ENCODE measurements around the gene CYTH1.
A peak's percentile ranks its signal among the peaks of the same experiment; 100 is the strongest.
"Not testable (repeated sequence)": the region's sequence is repeated elsewhere in the genome, so short reads cannot be mapped to it uniquely, and the experiment has no call there.

Gene CYTH1

DNA sequence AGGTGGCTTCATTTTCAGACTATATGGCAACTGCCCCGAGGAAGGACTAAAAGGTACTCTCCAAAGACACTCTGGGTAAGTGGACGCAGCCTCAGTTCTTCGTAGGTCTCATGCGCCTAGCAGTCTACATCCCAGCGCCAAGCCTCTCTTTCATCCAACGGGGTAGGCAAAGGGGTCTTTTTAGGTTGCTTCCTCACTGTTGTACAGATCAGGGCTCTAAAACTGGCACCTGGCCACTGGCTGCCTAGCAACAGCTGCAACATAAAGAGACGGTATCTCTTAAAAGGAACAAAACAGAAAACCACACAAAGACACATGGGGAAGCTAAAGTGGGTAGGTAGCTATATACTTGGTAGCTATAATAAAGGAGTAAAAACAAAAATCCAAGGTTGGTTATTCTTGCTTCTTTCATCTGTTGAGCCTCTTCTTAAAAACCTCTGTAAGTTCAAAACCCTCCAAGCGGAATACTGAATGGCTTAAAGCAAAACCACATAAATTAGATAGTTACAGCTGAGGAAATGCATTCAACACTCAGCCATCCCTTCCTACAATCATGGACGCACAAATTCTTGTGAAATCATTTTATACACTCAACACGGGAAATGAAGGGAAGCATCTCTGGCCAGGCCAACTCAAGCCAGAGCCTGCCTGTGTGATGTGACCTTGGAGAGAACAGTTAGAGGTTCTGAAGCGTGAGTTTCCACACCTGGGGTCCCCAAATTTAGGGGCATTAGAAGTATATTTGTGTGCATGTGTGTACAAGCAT is 22.7 kb downstream of the CYTH1 start:
- DNase-seq: peak; percentile 50

DNA sequence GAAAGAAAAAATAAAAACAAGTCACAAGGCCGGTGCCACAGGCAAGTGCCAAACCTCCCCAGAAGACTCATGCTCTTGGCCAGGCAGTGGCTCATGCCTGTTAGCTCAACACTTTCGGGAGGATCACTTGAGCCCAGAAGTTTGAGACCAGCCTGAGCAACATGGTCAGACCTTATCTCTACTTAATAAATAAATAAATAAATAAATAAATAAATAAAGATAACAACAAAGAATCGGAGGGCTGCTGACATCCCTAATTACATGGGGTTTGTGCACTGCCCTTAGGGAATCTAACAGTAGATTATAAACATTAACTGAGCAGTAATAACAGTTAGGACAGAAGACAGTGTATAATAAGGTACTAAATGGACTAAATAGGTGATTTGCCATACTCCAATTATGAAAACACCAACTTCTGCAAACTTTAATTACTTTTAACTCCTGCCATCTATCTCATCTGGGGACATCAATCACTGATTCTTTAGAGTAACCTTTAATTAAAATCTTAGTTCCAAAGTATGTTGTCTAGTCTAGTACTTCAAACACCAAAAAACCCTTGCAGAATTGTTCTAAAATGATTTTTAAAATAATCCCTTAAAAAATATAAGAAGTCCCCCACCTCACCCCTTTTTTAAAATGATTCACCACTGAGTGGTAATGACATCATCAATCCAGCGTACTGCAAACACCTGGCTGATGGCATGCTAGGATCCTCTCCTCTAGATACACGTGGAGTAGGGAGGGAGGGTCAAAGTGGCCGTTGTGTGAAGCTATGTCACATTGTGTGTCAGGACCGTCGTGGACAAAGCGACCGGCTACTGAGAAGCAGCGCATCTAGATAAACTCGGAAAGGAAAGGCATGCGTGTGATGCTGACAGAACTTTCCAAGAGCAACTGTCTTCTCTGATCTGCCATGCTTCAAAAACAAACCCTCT is 28.5 kb downstream of the CYTH1 start:
- no peak for DNase-seq

DNA sequence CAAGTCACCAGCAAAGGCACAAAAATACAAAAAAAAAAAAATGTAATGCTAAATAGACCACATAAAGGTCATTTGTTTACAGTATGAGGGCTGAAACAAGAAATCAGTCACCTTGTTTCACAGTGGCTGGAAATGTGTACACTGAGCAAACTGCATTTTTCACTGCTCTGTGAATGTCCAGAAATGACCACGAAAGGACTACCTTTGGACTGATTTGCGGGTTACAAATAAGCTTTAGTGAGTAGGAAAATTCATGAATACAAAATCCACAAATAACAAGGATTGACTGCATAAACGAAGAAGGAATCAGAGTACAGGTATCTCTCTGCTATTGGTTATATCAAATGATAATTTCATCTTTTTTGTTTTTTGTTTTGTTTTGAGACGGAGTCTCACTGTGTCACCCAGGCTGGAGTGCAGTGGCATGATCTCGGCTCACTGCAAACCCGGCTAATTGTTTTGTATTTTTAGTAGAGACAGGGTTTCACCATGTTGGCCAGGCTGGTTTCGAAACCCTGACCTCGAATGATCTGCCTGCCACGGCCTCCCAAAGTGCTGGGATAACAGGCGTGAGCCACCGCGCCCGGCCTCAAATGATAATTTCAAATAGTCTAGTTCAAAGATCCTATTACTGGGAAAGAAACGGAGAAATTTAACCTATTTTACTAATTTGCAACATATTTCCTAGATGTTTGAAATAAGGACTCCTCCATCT is 30.5 kb downstream of the CYTH1 start:
- no peak for DNase-seq

DNA sequence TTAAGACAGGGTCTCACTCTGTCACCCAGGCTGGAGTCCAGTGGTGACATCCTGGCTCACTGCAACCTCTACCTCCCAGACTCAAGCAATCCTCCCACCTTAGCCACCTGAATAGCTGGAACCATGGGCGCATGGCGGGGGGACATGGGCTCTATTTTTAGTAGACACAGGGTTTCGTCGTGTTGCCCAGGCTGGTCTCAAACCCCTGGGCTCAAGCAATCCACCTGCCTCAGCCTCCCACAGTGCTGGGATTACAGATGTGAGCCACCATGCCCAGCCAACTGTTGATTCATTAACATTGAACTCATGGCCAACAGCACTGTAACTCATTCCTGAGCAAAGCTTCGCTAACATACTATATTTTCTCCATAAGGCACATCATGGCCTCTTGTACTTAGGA is 31.1 kb downstream of the CYTH1 start:
- not testable (repeated sequence) for DNase-seq

DNA sequence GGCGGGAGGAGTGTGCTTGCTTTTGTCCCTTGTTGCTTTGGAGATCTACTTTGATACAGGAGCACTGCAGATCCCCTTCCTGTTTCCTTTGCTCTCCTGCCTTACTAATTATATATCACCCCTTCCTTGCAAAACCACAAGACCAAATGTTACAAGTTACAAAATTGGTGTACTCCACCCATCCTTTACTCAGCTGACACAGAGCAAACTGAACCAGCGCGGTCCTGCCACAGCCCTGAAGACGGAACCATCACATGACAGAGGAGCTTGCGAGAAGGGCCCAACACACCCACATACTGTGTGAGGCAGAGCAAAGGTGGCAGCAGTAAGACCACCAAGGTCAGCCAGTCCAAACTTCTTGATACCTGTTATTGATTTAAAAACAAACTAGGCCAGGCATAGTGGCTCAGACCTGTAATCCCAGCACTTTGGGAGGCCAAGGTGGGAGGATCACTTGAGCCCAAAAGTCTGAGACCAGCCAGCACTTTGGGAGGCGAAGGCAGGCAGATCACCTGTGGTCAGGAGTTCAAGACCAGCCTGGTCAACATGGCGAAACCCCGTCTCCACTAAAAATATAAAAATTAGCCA is 33.2 kb downstream of the CYTH1 start:
- no peak for DNase-seq

DNA sequence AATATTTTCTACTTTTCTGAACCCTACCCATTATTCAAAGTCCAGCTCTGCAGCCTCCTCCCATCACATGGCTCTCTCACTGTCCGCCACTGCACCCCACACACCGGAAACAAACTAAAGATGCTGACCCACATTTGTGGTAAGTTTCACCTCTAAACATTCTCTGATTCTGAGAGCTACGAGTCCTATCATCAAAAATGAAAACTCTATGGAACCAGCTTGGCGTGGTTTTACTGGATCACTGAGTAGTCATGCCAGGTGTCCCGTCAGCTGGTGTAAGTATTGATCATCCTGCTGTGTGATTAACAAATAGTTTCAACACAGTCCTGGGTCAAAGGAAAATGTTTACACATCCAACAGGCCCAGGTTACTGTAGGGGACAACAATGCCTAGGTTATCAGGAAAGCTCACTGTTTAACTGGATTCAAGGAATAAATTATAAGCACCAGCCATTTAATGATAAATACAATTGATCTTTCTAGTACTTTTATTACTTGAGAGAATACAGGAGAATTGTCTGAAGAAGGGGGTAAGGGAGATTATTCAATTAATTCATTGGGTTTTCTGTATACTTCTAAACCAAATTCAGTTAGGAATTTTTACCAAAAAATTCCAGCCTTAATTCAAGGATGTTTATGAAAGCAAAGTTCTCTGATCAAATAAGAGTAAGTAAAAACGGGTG is 33.9 kb downstream of the CYTH1 start:
- no peak for DNase-seq

DNA sequence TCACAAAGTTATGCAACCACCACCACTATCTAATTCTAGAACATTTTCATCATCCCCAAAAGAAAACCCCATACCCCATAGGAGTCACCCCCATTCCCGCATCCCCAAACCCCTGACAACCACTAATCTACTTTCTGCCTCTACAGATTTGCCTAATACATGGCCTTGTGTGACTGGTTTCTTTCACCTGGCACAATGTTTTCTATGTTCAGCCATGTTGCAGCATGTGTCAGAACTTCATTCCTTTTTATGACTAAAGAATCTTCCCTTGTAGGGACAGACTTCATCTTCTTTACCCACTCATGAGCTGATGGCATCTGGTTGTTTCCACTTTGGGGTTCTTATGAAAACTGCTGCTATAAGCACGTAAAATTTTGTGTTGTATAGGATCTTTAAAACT is 34.6 kb downstream of the CYTH1 start:
- DNase-seq: no peak

DNA sequence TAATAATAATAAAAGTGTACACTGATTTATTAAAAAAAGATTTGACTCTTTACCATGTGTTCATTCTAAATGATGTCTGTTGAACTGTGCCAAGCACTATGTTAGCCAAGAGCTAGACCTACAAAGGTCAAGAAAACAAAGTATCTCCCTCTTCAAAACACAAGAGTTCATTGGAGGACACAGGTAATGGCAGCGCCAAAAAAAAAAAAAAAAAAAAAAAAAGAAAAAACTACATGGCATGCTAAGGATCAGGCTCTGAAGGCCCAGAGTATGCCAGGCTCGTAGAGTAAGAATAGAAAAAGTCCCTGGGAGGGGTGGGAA is 35.2 kb downstream of the CYTH1 start:
- DNase-seq: no peak

DNA sequence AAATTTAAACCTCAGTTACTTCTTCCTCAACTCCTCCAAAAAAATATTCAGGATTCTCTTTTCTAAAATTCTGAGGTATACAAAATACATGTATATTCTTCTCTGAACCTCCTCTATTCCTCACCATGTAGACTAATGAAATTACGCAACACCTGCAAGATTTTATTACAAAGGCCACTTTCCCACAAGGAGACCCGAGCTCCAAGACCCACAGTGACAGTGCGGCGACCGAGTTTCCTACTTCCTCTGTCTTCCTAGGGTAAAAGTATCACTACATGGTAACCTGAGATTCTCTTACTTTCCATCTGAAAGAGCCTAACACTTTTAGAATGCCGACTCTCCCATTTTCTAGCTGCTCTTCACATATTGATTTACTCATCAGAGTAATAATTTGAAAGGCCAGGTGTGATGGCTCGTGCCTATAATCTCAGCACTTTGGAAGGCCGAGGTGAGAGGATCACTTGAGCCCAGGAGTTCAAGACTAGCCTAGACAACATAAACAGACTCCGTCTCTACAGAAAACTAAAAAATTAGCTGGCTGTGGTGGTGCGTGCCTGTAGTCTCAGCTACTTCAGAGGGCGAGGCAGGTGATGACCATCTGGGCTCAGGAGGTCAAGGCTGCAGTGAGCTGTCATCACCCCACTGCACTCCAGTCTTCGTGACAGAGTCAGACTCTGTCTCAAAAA is 35.7 kb downstream of the CYTH1 start:
- DNase-seq: no peak

DNA sequence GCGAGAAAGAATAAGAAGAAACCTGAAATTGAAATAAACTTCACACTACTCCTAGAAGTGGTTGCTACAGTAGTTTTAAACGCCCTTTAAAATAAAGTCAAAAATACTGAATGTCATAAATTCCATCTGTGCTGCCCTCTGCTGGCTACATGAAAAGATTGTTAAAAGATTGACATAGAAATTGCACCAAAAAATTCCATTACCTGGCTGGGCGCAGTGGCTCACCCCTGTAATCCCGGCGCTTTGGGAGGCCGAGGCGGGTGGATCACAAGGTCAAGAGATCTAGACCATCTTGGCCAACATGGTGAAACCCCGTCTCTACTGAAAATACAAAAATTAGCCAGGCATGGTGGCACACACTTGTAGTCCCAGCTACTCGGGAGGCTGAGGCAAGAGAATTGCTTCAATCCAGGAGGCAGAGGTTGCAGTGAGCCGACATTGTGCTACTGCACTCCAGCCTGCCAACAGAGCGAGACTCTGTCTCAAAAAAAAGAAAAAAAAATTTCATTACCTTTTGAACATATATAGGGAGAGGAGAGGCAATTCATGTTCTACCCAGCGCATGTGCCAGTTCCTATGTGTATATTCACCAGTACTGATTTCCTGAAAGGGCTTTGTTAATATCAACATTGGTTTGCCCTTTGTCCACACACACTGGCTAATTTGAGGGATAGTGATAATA is 36.5 kb downstream of the CYTH1 start:
- DNase-seq: peak; percentile 44

DNA sequence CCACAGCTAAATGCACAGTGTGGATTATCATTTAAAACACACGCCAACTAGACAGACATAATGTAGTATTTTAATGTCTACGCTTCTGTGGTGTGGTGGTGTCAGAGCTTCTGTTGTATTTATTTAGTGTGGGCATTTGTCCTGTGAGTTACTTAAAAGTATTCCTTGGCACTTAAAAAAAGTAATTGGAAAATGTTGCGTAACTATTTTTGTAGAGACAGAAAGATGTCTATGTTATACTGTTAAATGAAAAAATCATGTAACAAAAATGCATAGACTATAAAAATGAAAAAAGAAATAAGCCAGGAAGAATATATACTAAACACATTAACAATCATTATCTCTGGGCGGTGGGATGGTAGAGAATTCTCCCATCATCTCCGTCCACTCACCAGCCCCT is 39.2 kb downstream of the CYTH1 start:
- DNase-seq: no peak

DNA sequence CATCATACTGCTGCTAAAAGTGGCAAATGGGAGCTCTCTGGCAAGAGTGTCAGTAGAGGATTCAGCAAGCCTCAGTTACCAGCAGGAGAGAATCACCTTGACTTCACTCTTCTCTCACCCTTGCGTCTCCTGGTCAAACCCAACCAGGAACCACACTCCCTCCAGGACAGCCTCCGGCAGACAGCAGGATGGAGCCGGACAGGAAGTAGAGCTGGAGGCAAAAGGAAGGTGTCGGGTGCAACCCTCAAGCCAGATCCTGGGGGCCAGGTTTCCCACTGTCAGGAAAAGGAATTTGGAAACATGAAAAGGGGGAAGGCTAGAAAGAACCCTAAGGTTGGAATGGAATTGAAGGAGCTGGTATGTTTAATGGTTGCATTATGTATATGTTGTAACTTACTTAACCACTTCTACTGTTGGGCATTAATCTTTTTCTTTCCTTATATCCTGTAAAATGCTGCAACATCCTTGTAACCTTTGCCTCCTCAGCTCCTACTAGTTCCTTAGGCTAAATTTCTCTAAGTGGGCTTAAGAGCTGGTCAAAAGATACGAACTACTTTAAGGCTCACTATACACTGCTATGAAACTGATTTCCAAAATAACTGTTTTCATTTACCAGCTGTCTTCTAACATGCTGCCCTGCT is 40.3 kb downstream of the CYTH1 start:
- no peak for DNase-seq

DNA sequence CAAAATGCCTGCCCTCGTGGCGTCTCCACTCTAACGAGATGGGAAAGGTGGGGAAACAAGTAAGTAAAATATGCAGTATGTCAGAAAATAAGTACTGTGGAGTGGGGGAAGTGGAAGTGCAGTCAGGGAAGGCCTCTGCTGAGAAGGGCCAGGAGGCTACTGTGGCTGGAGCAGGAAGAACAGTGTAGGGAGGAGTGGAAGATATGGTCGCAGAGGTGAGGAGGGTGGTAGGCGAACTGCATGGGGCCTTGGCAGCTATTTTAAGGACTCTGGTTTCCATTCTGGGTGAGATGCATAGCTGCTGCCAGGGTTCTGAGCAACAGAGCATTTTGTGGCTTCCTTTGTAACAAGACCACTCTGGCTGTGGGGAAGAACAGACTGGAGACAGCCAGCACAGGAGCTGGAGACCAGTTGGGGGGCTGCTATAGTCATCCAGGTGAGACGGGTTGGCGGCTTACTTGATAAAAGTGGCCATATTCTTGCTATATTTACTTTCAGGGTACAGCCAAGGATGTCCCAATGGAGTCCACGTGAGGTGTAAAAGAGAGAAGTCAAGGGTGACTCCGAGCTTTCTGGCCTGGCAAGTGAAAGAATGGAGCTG is 42.6 kb downstream of the CYTH1 start:
- DNase-seq: no peak

DNA sequence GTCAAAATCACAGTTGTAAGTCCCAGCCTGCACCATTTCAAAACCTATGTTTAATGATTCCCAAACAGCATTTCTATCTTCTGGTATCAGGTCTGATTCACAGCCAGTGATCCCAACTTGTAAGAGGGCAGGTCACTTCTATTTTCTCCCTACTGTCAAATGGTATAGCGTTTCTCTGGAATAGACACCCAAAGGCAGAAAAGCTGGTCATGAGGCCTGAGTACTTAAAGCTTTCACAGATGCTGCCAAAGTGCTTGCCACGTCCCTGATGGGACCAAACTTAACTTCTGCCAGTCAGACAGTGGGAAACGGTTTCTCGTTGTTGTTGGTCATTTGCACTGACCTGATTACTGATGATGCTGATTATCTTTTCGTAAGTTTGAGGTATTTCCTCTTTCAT is 43.4 kb downstream of the CYTH1 start:
- DNase-seq: no peak

DNA sequence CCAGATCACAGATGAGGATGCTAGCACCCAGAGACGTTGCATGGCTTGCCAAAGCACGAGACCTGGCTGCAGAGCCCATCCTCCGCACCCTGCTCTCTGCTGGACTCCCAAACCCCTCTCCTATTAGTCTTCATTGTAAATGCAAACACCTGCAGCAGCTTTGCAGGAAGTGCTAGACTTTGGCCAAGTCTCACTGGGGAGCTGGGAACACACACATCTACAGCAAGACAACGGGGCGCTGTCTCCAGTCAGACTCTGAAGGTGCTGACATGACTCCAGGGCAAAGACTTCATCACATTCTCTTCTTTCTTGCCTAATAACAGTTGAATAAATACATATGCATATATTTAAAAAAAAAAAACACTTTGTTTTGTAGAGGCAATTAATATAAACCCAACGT is 43.8 kb downstream of the CYTH1 start:
- DNase-seq: no peak

DNA sequence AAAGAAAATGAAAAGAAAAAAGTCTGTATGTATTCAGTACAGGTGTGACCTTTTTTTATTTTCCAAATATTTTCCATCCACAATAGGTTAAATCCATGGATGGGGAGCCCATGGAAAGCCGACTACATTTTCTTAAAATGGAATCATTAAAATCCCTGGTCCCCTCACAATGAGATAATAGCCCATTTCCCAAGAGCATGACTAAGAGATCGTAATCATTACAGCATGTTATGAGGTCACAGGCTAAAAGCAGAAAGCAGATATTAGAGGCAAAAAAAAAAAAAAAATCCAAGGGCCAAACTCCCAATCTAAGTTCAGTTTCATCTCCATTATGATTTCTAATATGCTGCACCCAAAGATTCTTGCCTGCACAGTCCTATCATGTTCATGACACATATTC is 44.7 kb downstream of the CYTH1 start:
- peak; percentile 78 for DNase-seq

DNA sequence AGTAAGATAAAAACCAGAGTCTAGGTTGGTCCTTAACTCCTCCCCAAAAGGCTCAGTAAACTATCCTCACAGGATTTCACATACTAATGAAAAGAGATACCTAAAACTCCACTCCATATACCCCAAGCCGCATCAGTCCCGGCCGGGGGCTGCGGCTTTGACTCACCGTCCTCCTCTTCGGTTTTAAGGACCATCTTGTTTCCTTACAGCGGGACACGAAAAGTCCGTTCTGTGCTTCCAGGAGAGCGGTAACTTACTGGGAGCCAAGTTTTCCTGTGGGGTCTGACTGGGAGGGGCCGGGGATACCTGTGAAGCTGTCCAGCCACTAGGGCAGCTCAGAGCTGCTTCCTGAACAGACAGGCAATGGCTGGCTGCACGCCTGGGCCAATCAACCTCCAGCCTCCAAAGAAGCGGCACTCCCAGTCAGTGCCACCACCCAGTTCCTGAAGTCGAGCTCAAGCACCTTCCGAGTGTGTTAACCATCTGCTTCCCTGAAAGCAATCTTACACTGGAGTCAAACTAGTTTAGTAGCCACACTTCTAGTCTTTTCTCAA is 45.5 kb downstream of the CYTH1 start:
- DNase-seq: no peak

DNA sequence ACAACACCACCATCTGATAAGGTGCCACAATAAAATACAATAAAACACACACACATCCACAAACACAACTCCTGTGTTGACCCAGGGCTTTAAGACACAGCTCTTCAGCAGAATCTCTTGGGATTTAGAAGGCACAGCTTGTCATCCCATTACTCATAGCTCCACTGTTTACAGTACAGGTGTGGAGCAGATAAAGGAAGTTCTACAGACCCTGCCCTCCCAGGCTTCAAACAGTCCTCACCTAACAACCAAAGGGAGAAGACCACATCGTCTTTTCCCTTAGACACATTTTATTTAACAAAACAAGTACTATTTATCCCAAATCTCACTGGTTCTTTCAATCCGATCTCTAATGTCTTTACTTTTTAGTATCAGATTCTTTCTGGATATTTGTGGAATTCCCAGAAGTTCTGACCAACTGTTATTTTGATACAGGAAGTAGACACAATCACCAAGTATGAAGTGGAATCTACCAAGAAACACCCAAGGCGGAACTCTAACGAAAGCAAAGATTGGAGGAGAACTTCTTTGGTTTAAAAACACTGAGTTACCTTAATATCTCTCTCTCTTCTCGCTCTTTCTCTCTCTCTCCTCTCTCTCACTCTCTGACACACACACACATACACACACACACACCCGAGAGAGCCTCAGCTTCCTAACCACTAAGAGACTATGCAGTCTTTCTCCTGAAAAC is 46.1 kb downstream of the CYTH1 start:
- no peak for DNase-seq
